OCI-LY7 (cell line): ENCODE results near the gene CAPN10. TPM values are rescaled to one million over a fixed set of nuclear protein-coding genes. Genes with fewer than 3 reads are reported as not detected.

Experiments used
- BruUV-seq: library from RNA; stranded (reverse); fragments of 400-500 nt; replicated peaks from 2 replicates; lab custom pipeline; 2021; lab: Mats Ljungman, UMichigan
- CTCF ChIA-PET: fragments of 300-600 bp; sonication (Branson Sonifier 250); formaldehyde crosslinking; loops from one replicate; lab custom pipeline; 2022; ENCODE audit warnings: antibody characterized with exemption; ENCODE audit not compliant: unreplicated experiment; lab: Charles Lee
- POLR2A ChIA-PET: fragments of 300-600 bp; sonication (Branson Sonifier 250); formaldehyde crosslinking; loops from one replicate; lab custom pipeline; 2022; ENCODE audit warnings: antibody characterized with exemption; lab: Charles Lee
- DNase-seq: peaks from one replicate; pipeline ENCODE4 v3.0.0-alpha.2; 2015; ENCODE audit warnings: low spot score
- H2AFZ ChIP-seq: fragments of 200-600 bp; sonication (generic), shearing (Covaris generic); 2 replicates; pipeline ENCODE4 v1.6.1; 2014; ENCODE audit warnings: mild to moderate bottlenecking, antibody characterized with exemption, low read length, moderate library complexity
- H3K27ac ChIP-seq: fragments of 200-600 bp; sonication (generic); 2 replicates; pipeline ENCODE4 v1.5.1; 2014; ENCODE audit warnings: mixed run types, low read depth, mild to moderate bottlenecking, moderate library complexity, low read length, inconsistent platforms; ENCODE audit not compliant: poor library complexity, severe bottlenecking
- H3K36me3 ChIP-seq: fragments of 200-600 bp; sonication (generic); 2 replicates; pipeline ENCODE4 v1.6.1; 2014; ENCODE audit warnings: mild to moderate bottlenecking, antibody characterized with exemption, low read length, moderate library complexity, mixed read lengths; ENCODE audit not compliant: insufficient read depth
- H3K4me1 ChIP-seq: fragments of 200-600 bp; sonication (generic); 2 replicates; pipeline ENCODE4 v1.5.1; 2014; ENCODE audit warnings: mild to moderate bottlenecking, low read length; ENCODE audit not compliant: insufficient read depth, poor library complexity, severe bottlenecking
- H3K4me2 ChIP-seq: fragments of 200-600 bp; sonication (generic); 2 replicates; pipeline ENCODE4 v1.6.1; 2014; ENCODE audit warnings: mild to moderate bottlenecking, low read length
- H3K4me3 ChIP-seq: fragments of 200-600 bp; sonication (generic); 2 replicates; pipeline ENCODE4 v1.5.1; 2014; ENCODE audit warnings: mild to moderate bottlenecking, low read depth, low read length; ENCODE audit not compliant: poor library complexity, severe bottlenecking
- H3K79me2 ChIP-seq: fragments of 200-600 bp; sonication (generic); 2 replicates; pipeline ENCODE4 v1.6.1; 2016; ENCODE audit warnings: low read depth, mild to moderate bottlenecking, low read length, moderate library complexity, mixed read lengths; ENCODE audit not compliant: insufficient read depth
- H3K9me2 ChIP-seq: fragments of 200-600 bp; sonication (generic); 2 replicates; pipeline ENCODE4 v1.6.1; 2016; ENCODE audit warnings: mild to moderate bottlenecking, low read length, mixed read lengths; ENCODE audit not compliant: insufficient read depth
- H3K9me3 ChIP-seq: fragments of 200-600 bp; sonication (generic); 2 replicates; pipeline ENCODE4 v1.6.1; 2014; ENCODE audit warnings: mild to moderate bottlenecking, mixed run types, low read length, mixed read lengths
- H4K20me1 ChIP-seq: fragments of 200-600 bp; sonication (generic); 2 replicates; pipeline ENCODE4 v1.6.1; 2014; ENCODE audit warnings: mild to moderate bottlenecking, antibody characterized with exemption, low read length, moderate library complexity, mixed read lengths; ENCODE audit not compliant: insufficient read depth
- EZH2phosphoT487 ChIP-seq: fragments of 200-600 bp; sonication (generic); IDR thresholded peaks from 2 replicates; pipeline ENCODE4 v1.6.1; 2018; ENCODE audit warnings: low read depth, borderline replicate concordance, mild to moderate bottlenecking, mixed run types, antibody characterized with exemption, low read length, moderate library complexity, mixed read lengths
- intact Hi-C: fragments of 100-400 bp; cut with micrococcal nuclease; formaldehyde crosslinking; loops from one replicate; pipeline ENCODE4 v1.10.0; 2022; ENCODE audit not compliant: unreplicated experiment
- total RNA-seq, 2 experiments: library from RNA; depleted of rRNA in 1 of 2; stranded (reverse); fragments of >200 nt in 1 of 2; shearing (Covaris generic) in 1 of 2; gene quantifications; 2 replicates each; pipeline ENCODE4 v1.2.3, GENCODE V29; 2014 to 2022
- TF ChIP-seq, protein P1 (sequence below): fragments of 200-600 bp; sonication (generic); conservative IDR thresholded peaks from 2 replicates; pipeline ENCODE4 v1.5.1; 2014; ENCODE audit warnings: mild to moderate bottlenecking, antibody characterized with exemption, low read length, moderate library complexity, mixed read lengths

CAPN10 gene
- total RNA-seq, 2 experiments from 2014 or later, result 70.6 to 78.1 TPM

DNA sequence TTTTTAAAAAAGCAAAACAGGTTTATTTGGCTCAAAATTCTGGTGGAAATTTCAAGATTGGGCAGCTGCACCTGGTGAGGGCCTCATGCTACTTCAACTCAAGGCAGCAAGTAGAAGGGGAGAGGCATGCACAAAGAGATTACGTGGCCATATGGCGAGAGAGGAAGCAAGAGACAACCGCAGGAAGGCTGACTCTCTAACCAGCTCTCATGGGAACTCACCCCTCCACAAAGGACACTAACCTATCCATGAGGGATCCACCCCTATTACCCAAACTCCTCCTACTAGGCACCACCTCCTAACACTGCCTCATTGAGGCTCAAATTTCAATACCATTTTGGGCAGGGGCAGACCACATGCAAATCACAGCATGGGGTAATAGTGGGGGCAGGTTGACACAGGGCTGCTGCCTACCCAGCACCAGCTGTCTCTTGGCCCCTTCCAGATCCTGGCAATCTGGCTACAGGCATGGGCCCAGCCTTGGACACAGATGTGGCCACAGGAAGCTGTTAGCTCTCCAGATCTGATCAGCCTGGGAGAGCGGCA is 2.0 kb upstream of the CAPN10 start:
- peak overlapping the region; percentile 96 for H3K4me3 ChIP-seq
- H3K27ac ChIP-seq, result peak overlapping the region; percentile 98
- TF ChIP-seq, protein P1, sequence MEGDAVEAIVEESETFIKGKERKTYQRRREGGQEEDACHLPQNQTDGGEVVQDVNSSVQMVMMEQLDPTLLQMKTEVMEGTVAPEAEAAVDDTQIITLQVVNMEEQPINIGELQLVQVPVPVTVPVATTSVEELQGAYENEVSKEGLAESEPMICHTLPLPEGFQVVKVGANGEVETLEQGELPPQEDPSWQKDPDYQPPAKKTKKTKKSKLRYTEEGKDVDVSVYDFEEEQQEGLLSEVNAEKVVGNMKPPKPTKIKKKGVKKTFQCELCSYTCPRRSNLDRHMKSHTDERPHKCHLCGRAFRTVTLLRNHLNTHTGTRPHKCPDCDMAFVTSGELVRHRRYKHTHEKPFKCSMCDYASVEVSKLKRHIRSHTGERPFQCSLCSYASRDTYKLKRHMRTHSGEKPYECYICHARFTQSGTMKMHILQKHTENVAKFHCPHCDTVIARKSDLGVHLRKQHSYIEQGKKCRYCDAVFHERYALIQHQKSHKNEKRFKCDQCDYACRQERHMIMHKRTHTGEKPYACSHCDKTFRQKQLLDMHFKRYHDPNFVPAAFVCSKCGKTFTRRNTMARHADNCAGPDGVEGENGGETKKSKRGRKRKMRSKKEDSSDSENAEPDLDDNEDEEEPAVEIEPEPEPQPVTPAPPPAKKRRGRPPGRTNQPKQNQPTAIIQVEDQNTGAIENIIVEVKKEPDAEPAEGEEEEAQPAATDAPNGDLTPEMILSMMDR, result no peak
- no peak for TF ChIP-seq EZH2phosphoT487
- no peaks in the 10 kb centered on the region for H3K9me2 ChIP-seq
- DNase-seq, result peak; percentile 97
- no peak overlapping the region for H2AFZ ChIP-seq
- peaks cover 69% of the 10 kb centered on the region for H3K4me1 ChIP-seq
- intact Hi-C loops, result loop anchor here (1.0 to 10.0 kb wide), 5 partner anchors 18 to 1182 kb away; partner anchors contain the start of genes DUSP28, HDAC4, HDLBP and SEPTIN2
- H3K4me2 ChIP-seq, result peak overlapping the region; percentile 82
- H3K79me2 ChIP-seq, result peaks cover 69% of the 10 kb centered on the region
- ChIA-PET POLR2A (interaction anchor here (0.6 to 4.4 kb wide), 4 partner anchors 18 to 87 kb away, joined by 4 to 59 read pairs (median 20); no protein-coding TSS in a partner anchor), CTCF (interaction anchor here (0.6 to 1.2 kb wide), 3 partner anchors 9 to 18 kb away, joined by 3 to 7 read pairs (median 5); partner anchors contain the start of gene RNPEPL1)
- no TSS peak for BruUV-seq
- peaks cover 11% of the 10 kb centered on the region; the same call in 1 of the 2 replicates for H4K20me1 ChIP-seq
- peaks cover 40% of the 10 kb centered on the region for H3K36me3 ChIP-seq
- no peaks in the 10 kb centered on the region for H3K9me3 ChIP-seq

DNA sequence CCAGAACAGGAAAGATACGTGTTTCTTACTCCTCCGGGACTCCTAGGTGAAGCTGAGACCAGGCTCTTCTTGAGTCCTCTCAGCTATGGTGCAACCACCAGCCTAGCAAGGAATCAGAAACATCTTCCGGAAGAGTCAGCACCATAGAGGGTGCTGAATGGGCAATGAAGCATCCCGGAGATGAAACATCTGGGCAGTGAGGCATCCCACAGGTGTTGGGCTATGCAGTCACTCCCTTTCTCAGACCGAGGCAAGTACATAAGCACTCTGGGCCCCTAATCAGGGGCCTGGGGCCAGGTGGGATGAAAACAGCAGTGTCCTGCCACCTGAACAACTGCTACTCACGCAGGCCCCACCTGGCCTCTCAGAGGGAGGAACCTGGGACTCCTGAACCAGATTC is 1.4 kb upstream of the CAPN10 start:
- Histone ChIP-seq H4K20me1 (peaks cover 10% of the 10 kb centered on the region; the same call in 1 of the 2 replicates), H3K4me2 (peak overlapping the region; percentile 82), H3K9me3 (no peaks in the 10 kb centered on the region), H3K79me2 (peaks cover 64% of the 10 kb centered on the region), H2AFZ (no peak overlapping the region), H3K9me2 (no peaks in the 10 kb centered on the region), H3K27ac (peak overlapping the region; percentile 98), H3K36me3 (peaks cover 41% of the 10 kb centered on the region), H3K4me1 (peaks cover 64% of the 10 kb centered on the region), H3K4me3 (peak overlapping the region; percentile 96)
- no TSS peak for BruUV-seq
- no peak for TF ChIP-seq EZH2phosphoT487
- TF ChIP-seq, protein P1, result no peak
- peak; percentile 97 for DNase-seq
- ChIA-PET CTCF (interaction anchor here (0.6 to 1.2 kb wide), 3 partner anchors 9 to 19 kb away, joined by 3 to 7 read pairs (median 5); partner anchors contain the start of gene RNPEPL1), POLR2A (interaction anchor here (0.6 to 4.4 kb wide), 7 partner anchors 9 to 948 kb away, joined by 3 to 59 read pairs (median 4); no protein-coding TSS in a partner anchor)
- intact Hi-C loops, result loop anchor here (1.0 to 10.0 kb wide), 4 partner anchors 19 to 1183 kb away; partner anchors contain the start of genes HDAC4, HDLBP and SEPTIN2
